ENCODE results near the gene PACRG. TPM values are rescaled to one million over a fixed set of nuclear protein-coding genes. Genes with fewer than 3 reads are reported as not detected.

PACRG gene
- total RNA-seq, 1 experiment from 2014 or later, result 0.26 TPM

GRCh38 chr6:162866656-162867055, 138.9 kb downstream of the PACRG start:
- Histone ChIP-seq H3K27me3 (ENCODE audit: insufficient read depth, low read length) (no peaks in the 10 kb centered on the region), H3T11ph (ENCODE audit: low read length) (no peak overlapping the region), H4K91ac (ENCODE audit: insufficient read length, low read depth, low read length) (no peak overlapping the region), H2BK20ac (ENCODE audit: low read depth, low read length, poor library complexity, severe bottlenecking) (no peak overlapping the region), H3K4me2 (ENCODE audit: insufficient read depth, insufficient read length, low read length) (no peak overlapping the region), H4K5ac (ENCODE audit: insufficient read length, low read depth, low read length) (no peak overlapping the region), H3K79me1 (ENCODE audit: insufficient read depth, low read depth, low read length, poor library complexity, severe bottlenecking) (no peaks in the 10 kb centered on the region), H2BK120ac (ENCODE audit: low read depth, low read length, poor library complexity, severe bottlenecking) (no peak overlapping the region), H3K9ac (ENCODE audit: extremely low read depth, insufficient read length, low read length) (no peak overlapping the region), H3K4me1 (ENCODE audit: insufficient read depth, low read length) (no peaks in the 10 kb centered on the region), H3K79me2 (ENCODE audit: insufficient read depth, low read length) (no peaks in the 10 kb centered on the region), H3K23ac (ENCODE audit: insufficient read length, low read depth, low read length) (no peak overlapping the region), H3K23me2 (ENCODE audit: insufficient read length, low read depth, low read length, poor library complexity, severe bottlenecking) (no peaks in the 10 kb centered on the region), H3K27ac (ENCODE audit: insufficient read length, low read depth, low read length) (no peak overlapping the region), H2AK5ac (ENCODE audit: insufficient read length, low read length) (no peak overlapping the region), H3K56ac (ENCODE audit: insufficient read length, low read depth, low read length) (no peak overlapping the region), H3K4ac (ENCODE audit: low read depth, low read length) (no peak overlapping the region), H2AFZ (ENCODE audit: low read length) (no peak overlapping the region), H2BK12ac (ENCODE audit: insufficient read length, low read depth, low read length) (no peak overlapping the region), H4K8ac (replicated peaks; ENCODE audit: insufficient read length, low read depth, low read length) (no peak overlapping the region), H3K18ac (ENCODE audit: insufficient read length, low read depth, low read length) (no peak overlapping the region), H2BK5ac (ENCODE audit: insufficient read length, low read length) (no peak overlapping the region), H3K9me3 (ENCODE audit: control insufficient read depth, low read depth, low read length) (no peaks in the 10 kb centered on the region), H2BK15ac (ENCODE audit: low read depth, low read length) (no peak overlapping the region), H3K14ac (ENCODE audit: insufficient read depth, low read length) (no peak overlapping the region), H4K20me1 (ENCODE audit: control insufficient read depth, insufficient read depth, insufficient read length) (no peaks in the 10 kb centered on the region)
- Mint-ChIP-seq H3K4me3 (no peak overlapping the region), H3K4me1 (peaks cover 4 to 5% of the 10 kb centered on the region in 2 experiments; a peak in 3 of 4 replicates), H3K36me3 (ENCODE audit: insufficient read depth in 1 of 3, low read depth in 3 of 3) (no peaks in the 10 kb centered on the region), H3K27me3 (ENCODE audit: low read depth) (no peaks in the 10 kb centered on the region; the same call in 1 of the 2 replicates), H3K27ac (no peak overlapping the region), H3K9me3 (no peaks in the 10 kb centered on the region)
- DNase-seq, result no peak
- no peak for TF ChIP-seq CTCF (conservative IDR thresholded peaks at IDR 0.05)
- no CpG with 5 or more reads among the region's 1 CpG for WGBS (ENCODE audit: extremely low coverage, insufficient read length, low lambda C conversion rate)
